Measurements from ENCODE around the gene AGAP1. TPM values are rescaled to one million over a fixed set of nuclear protein-coding genes. Genes with fewer than 3 reads are reported as not detected.

Gene AGAP1
- total RNA-seq, 1 donor from 2014 or later, result 44.0 TPM

- H3K4me3 Mint-ChIP-seq, result no peak overlapping the region
- TF ChIP-seq, protein P1, sequence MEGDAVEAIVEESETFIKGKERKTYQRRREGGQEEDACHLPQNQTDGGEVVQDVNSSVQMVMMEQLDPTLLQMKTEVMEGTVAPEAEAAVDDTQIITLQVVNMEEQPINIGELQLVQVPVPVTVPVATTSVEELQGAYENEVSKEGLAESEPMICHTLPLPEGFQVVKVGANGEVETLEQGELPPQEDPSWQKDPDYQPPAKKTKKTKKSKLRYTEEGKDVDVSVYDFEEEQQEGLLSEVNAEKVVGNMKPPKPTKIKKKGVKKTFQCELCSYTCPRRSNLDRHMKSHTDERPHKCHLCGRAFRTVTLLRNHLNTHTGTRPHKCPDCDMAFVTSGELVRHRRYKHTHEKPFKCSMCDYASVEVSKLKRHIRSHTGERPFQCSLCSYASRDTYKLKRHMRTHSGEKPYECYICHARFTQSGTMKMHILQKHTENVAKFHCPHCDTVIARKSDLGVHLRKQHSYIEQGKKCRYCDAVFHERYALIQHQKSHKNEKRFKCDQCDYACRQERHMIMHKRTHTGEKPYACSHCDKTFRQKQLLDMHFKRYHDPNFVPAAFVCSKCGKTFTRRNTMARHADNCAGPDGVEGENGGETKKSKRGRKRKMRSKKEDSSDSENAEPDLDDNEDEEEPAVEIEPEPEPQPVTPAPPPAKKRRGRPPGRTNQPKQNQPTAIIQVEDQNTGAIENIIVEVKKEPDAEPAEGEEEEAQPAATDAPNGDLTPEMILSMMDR (IDR thresholded peaks at IDR 0.05; ENCODE audit: unreplicated experiment), result no peak
- H3K27me3 Mint-ChIP-seq (ENCODE audit: low read depth), result peaks cover 18% of the 10 kb centered on the region
- no peaks in the 10 kb centered on the region for H3K4me1 Mint-ChIP-seq
- no peaks in the 10 kb centered on the region for H3K36me3 Mint-ChIP-seq
- H3K9me3 Mint-ChIP-seq, result peaks cover 13% of the 10 kb centered on the region
- DNase-seq (ENCODE audit: low spot score in 2 of 2, unreplicated experiment in 2 of 2), result no peak
- no peak overlapping the region for H3K27ac Mint-ChIP-seq
Observed at GRCh38 chr2:235472443-235472842, 21.4 kb upstream of the AGAP1 start.

DNA sequence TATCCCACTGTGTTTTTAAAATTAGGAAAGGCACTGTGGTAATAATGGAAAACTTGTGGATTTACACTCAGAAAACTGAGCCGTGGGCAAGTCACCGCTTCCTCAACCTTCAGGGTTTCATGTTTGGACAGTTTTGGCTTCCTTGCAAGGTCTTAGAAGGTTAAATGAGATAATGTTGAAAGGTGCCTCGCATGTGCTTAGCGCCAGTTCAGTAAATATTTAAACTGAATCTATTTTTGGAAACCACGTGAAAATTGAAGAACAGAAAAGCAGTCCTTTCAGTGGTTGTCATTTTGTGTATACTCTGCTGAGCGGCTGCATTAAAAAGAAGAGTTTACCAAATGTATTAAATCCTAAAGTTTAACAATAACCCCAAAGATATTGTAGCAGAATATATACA, 15.2 kb upstream of the AGAP1 start:
- Mint-ChIP-seq H3K36me3 (no peaks in the 10 kb centered on the region), H3K4me3 (no peak overlapping the region), H3K4me1 (no peaks in the 10 kb centered on the region), H3K27ac (no peak overlapping the region), H3K9me3 (peaks cover 13% of the 10 kb centered on the region), H3K27me3 (ENCODE audit: low read depth) (peaks cover 6% of the 10 kb centered on the region)
- DNase-seq (ENCODE audit: low spot score in 2 of 2, unreplicated experiment in 2 of 2), result no peak
- TF ChIP-seq, protein P1 (IDR thresholded peaks at IDR 0.05; ENCODE audit: unreplicated experiment), result no peak

GRCh38 chr2:235479604-235480003, 14.2 kb upstream of the AGAP1 start:
- no peaks in the 10 kb centered on the region for H3K4me1 Mint-ChIP-seq
- H3K36me3 Mint-ChIP-seq, result no peaks in the 10 kb centered on the region
- no peak overlapping the region for H3K4me3 Mint-ChIP-seq
- no peak overlapping the region for H3K27ac Mint-ChIP-seq
- TF ChIP-seq, protein P1 (IDR thresholded peaks at IDR 0.05; ENCODE audit: unreplicated experiment), result no peak
- peaks cover 13% of the 10 kb centered on the region for H3K9me3 Mint-ChIP-seq
- peaks cover 6% of the 10 kb centered on the region for H3K27me3 Mint-ChIP-seq (ENCODE audit: low read depth)
- DNase-seq (ENCODE audit: low spot score in 2 of 2, unreplicated experiment in 2 of 2), result no peak

GRCh38 chr2:235480614-235481013, 13.2 kb upstream of the AGAP1 start:
- DNase-seq (ENCODE audit: low spot score in 2 of 2, unreplicated experiment in 2 of 2), result no peak
- H3K27me3 Mint-ChIP-seq (ENCODE audit: low read depth), result peaks cover 6% of the 10 kb centered on the region
- H3K36me3 Mint-ChIP-seq, result no peaks in the 10 kb centered on the region
- TF ChIP-seq, protein P1 (IDR thresholded peaks at IDR 0.05; ENCODE audit: unreplicated experiment), result no peak
- H3K9me3 Mint-ChIP-seq, result peaks cover 7% of the 10 kb centered on the region
- no peak overlapping the region for H3K27ac Mint-ChIP-seq
- no peak overlapping the region for H3K4me3 Mint-ChIP-seq
- H3K4me1 Mint-ChIP-seq, result no peaks in the 10 kb centered on the region

DNA sequence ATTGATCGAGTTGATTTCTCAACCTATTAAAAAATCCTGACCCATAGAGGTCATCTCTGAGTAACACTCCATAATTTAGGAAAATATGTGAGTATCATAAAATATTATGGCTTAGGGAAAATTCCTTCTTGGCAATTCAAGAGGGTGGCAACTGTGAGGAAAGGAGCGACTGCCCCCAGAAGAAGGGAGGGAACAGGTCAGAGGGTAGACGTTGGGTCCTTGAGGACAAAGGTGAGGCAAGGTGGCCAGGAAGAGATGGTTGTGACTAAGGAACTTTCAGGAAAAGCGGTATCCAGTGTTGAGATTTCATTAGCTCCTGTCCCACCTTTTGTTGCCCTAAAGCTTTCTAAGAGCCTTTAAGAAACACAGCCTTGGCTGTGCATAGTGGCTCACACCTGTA, 10.5 kb upstream of the AGAP1 start:
- TF ChIP-seq, protein P1 (IDR thresholded peaks at IDR 0.05; ENCODE audit: unreplicated experiment), result no peak
- no peak overlapping the region for H3K4me3 Mint-ChIP-seq
- DNase-seq (ENCODE audit: low spot score in 2 of 2, unreplicated experiment in 2 of 2), result no peak
- peaks cover 8% of the 10 kb centered on the region for H3K27me3 Mint-ChIP-seq (ENCODE audit: low read depth)
- H3K36me3 Mint-ChIP-seq, result no peaks in the 10 kb centered on the region
- H3K27ac Mint-ChIP-seq, result no peak overlapping the region
- H3K4me1 Mint-ChIP-seq, result no peaks in the 10 kb centered on the region
- H3K9me3 Mint-ChIP-seq, result peaks cover 6% of the 10 kb centered on the region

GRCh38 chr2:235485362-235485761, 8.5 kb upstream of the AGAP1 start:
- Mint-ChIP-seq H3K27ac (no peak overlapping the region), H3K27me3 (ENCODE audit: low read depth) (peaks cover 2% of the 10 kb centered on the region), H3K4me1 (no peaks in the 10 kb centered on the region), H3K36me3 (no peaks in the 10 kb centered on the region), H3K4me3 (no peak overlapping the region), H3K9me3 (peaks cover 11% of the 10 kb centered on the region)
- TF ChIP-seq, protein P1 (IDR thresholded peaks at IDR 0.05; ENCODE audit: unreplicated experiment), result no peak
- no peak for DNase-seq (ENCODE audit: low spot score in 2 of 2, unreplicated experiment in 2 of 2)

Data from mesothelial cell of epicardium (in vitro differentiated cells).